ENCODE data around the gene ANKEF1. TPM values are rescaled to one million over a fixed set of nuclear protein-coding genes. Genes with fewer than 3 reads are reported as not detected.

Gene ANKEF1
- total and polyA plus RNA-seq, 10 of the 15 experiments (the other 5 are each of a cell fraction or from before 2014, with no cell fraction given), result 0.04 to 3.0 (median 0.89) TPM

DNA sequence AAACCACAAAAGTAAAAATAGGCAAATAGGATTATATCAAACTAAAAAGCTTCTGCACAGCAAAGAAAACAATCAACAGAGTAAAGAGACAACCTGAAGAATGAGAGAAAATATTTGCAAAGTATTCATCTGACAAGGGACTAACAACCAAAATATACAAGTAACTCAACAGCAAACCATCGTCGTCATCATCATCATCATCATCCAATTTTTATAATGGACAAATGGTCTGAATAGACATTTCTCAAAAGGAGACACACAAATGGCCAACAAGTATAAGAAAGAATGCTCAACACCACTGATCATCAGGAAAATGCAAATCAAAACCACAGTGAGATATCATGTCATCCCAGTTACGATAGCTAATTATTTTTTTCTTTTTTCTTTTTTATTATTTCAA, 62.0 kb downstream of the ANKEF1 start (continued):
- no peak for TF ChIP-seq BACH1 (IDR thresholded peaks at IDR 0.05; ENCODE audit: borderline replicate concordance)

DNA sequence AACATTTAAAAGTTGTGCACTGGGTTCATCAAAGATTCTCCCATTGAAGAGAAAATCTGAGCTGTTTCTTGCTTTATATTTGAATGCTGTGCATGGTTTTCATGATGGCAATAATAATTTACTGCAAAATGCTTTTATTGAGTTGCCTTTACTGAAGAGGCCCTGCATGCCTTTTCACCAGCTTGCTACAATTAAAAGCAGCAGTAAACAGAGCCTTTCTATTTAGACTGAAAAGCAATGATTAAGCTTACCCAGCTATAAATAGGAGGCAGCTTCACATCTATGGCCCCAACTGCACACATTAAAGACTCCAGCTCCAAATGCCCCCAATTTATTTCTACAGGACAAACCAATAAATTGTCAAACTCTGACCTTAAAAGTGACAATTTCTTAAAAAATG, 70.3 kb downstream of the ANKEF1 start:
- TF ChIP-seq CHD4 (IDR thresholded peaks at IDR 0.05) (no peak), BMI1 (IDR thresholded peaks at IDR 0.05; ENCODE audit: borderline replicate concordance) (no peak), RBBP5 (conservative IDR thresholded peaks at IDR 0.05) (no peak), MEF2A (IDR thresholded peaks at IDR 0.05; ENCODE audit: insufficient read depth, low read depth, low read length) (no peak), ZZZ3 (IDR thresholded peaks at IDR 0.05; ENCODE audit: control insufficient read depth, insufficient read length, low read depth) (no peak), ATF7 (IDR thresholded peaks at IDR 0.05; ENCODE audit: low read depth) (no peak)
- TF ChIP-seq, protein P1, sequence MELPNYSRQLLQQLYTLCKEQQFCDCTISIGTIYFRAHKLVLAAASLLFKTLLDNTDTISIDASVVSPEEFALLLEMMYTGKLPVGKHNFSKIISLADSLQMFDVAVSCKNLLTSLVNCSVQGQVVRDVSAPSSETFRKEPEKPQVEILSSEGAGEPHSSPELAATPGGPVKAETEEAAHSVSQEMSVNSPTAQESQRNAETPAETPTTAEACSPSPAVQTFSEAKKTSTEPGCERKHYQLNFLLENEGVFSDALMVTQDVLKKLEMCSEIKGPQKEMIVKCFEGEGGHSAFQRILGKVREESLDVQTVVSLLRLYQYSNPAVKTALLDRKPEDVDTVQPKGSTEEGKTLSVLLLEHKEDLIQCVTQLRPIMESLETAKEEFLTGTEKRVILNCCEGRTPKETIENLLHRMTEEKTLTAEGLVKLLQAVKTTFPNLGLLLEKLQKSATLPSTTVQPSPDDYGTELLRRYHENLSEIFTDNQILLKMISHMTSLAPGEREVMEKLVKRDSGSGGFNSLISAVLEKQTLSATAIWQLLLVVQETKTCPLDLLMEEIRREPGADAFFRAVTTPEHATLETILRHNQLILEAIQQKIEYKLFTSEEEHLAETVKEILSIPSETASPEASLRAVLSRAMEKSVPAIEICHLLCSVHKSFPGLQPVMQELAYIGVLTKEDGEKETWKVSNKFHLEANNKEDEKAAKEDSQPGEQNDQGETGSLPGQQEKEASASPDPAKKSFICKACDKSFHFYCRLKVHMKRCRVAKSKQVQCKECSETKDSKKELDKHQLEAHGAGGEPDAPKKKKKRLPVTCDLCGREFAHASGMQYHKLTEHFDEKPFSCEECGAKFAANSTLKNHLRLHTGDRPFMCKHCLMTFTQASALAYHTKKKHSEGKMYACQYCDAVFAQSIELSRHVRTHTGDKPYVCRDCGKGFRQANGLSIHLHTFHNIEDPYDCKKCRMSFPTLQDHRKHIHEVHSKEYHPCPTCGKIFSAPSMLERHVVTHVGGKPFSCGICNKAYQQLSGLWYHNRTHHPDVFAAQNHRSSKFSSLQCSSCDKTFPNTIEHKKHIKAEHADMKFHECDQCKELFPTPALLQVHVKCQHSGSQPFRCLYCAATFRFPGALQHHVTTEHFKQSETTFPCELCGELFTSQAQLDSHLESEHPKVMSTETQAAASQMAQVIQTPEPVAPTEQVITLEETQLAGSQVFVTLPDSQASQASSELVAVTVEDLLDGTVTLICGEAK (IDR thresholded peaks at IDR 0.05; ENCODE audit: borderline replicate concordance), result no peak
- TF ChIP-seq, protein P2, sequence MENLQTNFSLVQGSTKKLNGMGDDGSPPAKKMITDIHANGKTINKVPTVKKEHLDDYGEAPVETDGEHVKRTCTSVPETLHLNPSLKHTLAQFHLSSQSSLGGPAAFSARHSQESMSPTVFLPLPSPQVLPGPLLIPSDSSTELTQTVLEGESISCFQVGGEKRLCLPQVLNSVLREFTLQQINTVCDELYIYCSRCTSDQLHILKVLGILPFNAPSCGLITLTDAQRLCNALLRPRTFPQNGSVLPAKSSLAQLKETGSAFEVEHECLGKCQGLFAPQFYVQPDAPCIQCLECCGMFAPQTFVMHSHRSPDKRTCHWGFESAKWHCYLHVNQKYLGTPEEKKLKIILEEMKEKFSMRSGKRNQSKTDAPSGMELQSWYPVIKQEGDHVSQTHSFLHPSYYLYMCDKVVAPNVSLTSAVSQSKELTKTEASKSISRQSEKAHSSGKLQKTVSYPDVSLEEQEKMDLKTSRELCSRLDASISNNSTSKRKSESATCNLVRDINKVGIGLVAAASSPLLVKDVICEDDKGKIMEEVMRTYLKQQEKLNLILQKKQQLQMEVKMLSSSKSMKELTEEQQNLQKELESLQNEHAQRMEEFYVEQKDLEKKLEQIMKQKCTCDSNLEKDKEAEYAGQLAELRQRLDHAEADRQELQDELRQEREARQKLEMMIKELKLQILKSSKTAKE (IDR thresholded peaks at IDR 0.05; ENCODE audit: low read depth, poor library complexity, severe bottlenecking), result no peak
- Histone ChIP-seq H3K4me2 (ENCODE audit: control insufficient read depth, insufficient read depth) (no peak overlapping the region), H3K79me2 (ENCODE audit: control insufficient read depth, insufficient read depth, low read length) (no peaks in the 10 kb centered on the region), H3K9me3 (replicated peaks; ENCODE audit: control insufficient read depth, insufficient read depth, low read length) (no peaks in the 10 kb centered on the region), H3K27me3 (replicated peaks in 1 of 2; ENCODE audit: control insufficient read depth in 2 of 2, insufficient read depth in 2 of 2, low read length in 1 of 2) (no peaks in the 10 kb centered on the region), H2AFZ (ENCODE audit: control insufficient read depth, low read depth, low read length) (no peak overlapping the region), H4K20me1 (ENCODE audit: control insufficient read depth, insufficient read depth) (no peaks in the 10 kb centered on the region), H3K4me1 (ENCODE audit: control insufficient read depth, insufficient read depth, low read length) (no peaks in the 10 kb centered on the region), H3K27ac (ENCODE audit: control insufficient read depth, insufficient read depth) (no peak overlapping the region), H3K4me3 (no peak overlapping the region), H3K36me3 (ENCODE audit: control insufficient read depth in 2 of 2, insufficient read depth in 2 of 2, low read length in 1 of 2) (no peaks in the 10 kb centered on the region), H3K9ac (ENCODE audit: control insufficient read depth, insufficient read depth, low read length) (no peak overlapping the region)
- no peak for ATAC-seq
- in situ Hi-C loops (cut with MboI) (no loop called here), intact Hi-C loops (cut with micrococcal nuclease; ENCODE audit: unreplicated experiment) (no loop called here)
- ChIA-PET RAD21 (ENCODE audit: unreplicated experiment) (no interaction called here), SMC1A (ENCODE audit: uncharacterized antibody, unreplicated experiment) (interaction anchor here (1.3 to 1.6 kb wide), 3 partner anchors 9 to 275 kb away, joined by 3 to 4 read pairs (median 3); no protein-coding TSS in a partner anchor), CTCF (interaction anchor here (1.6 to 2.7 kb wide), 2 partner anchors 16 to 127 kb away, joined by 4 to 9 read pairs; no protein-coding TSS in a partner anchor), POLR2A (interaction anchor here (0.6 kb wide), 1 partner anchor 19 kb away, joined by 4 read pairs; no protein-coding TSS in a partner anchor)
- DNase-seq (ENCODE audit: low read depth, low spot score), result no peak
- BruUV-seq (replicated peaks), result no TSS peak
- FAIRE-seq, result no peak

Data from GM12878 (cell line).